DMS 273 (cell line): ENCODE measurements around the gene CDH4.

ENCODE experiments used
- DNase-seq: peaks from one replicate; lab custom pipeline; 2025; ENCODE audit not compliant: unreplicated experiment; lab: John Stamatoyannopoulos, UW

Gene CDH4

GRCh38 chr20:61911824-61912223 lies 659.8 kb downstream of the CDH4 start:
- no peak for DNase-seq

GRCh38 chr20:61912665-61913422 lies 660.8 kb downstream of the CDH4 start:
- DNase-seq, result no peak

GRCh38 chr20:61913423-61914225 lies 661.6 kb downstream of the CDH4 start:
- no peak for DNase-seq

GRCh38 chr20:61915101-61915500 lies 663.0 kb downstream of the CDH4 start:
- no peak for DNase-seq

GRCh38 chr20:61916318-61916891 lies 664.3 kb downstream of the CDH4 start:
- no peak for DNase-seq

- DNase-seq, result no peak
These were observed 665.5 kb downstream of the CDH4 start for GRCh38 chr20:61917474-61918145.

- DNase-seq, result no peak
These were observed 666.5 kb downstream of the CDH4 start for GRCh38 chr20:61918548-61918947.

- DNase-seq, result no peak
These were observed 667.2 kb downstream of the CDH4 start for GRCh38 chr20:61919239-61919638.

GRCh38 chr20:61919675-61920365 lies 667.8 kb downstream of the CDH4 start:
- DNase-seq, result no peak

- DNase-seq, result no peak
These were observed 670.4 kb downstream of the CDH4 start for GRCh38 chr20:61922411-61922810.

- DNase-seq, result no peak
These were observed 670.9 kb downstream of the CDH4 start for GRCh38 chr20:61922936-61923335.

- DNase-seq, result no peak
These were observed 671.5 kb downstream of the CDH4 start for GRCh38 chr20:61923371-61924166.

GRCh38 chr20:61924211-61924857 lies 672.3 kb downstream of the CDH4 start:
- DNase-seq, result no peak

GRCh38 chr20:61924858-61925554 lies 672.9 kb downstream of the CDH4 start:
- DNase-seq, result no peak

- peak; percentile 56 for DNase-seq
These were observed 673.6 kb downstream of the CDH4 start for GRCh38 chr20:61925555-61926252.

GRCh38 chr20:61926253-61926613 lies 674.2 kb downstream of the CDH4 start:
- DNase-seq, result no peak

GRCh38 chr20:61926796-61927192 lies 674.7 kb downstream of the CDH4 start:
- no peak for DNase-seq

GRCh38 chr20:61927193-61927825 lies 675.2 kb downstream of the CDH4 start:
- DNase-seq, result no peak
